ENCODE results near the gene GLCE.

The GLCE gene

GRCh38 chr15:69163141-69163669, 2.8 kb downstream of the GLCE start:
- Histone ChIP-seq H3K4me1 (ENCODE audit: insufficient read depth, low read length, poor library complexity, severe bottlenecking) (peaks cover 14% of the 10 kb centered on the region), H3K4me2 (ENCODE audit: low read depth, low read length, poor library complexity, severe bottlenecking) (peak overlapping the region; percentile 21), H3F3A (ENCODE audit: low read depth) (no peaks in the 10 kb centered on the region), H4K20me1 (ENCODE audit: insufficient read depth, low read length, poor library complexity, severe bottlenecking) (no peaks in the 10 kb centered on the region), H3K9me3 (ENCODE audit: insufficient read depth, low read depth, low read length) (no peaks in the 10 kb centered on the region), H2AFZ (ENCODE audit: low read length) (no peak overlapping the region), H3K27me3 (ENCODE audit: insufficient read depth, low read length, poor library complexity, severe bottlenecking) (no peaks in the 10 kb centered on the region), H3K4me3 (ENCODE audit: low read length, poor library complexity, severe bottlenecking) (no peak overlapping the region), H3K36me3 (ENCODE audit: insufficient read depth, low read length) (no peaks in the 10 kb centered on the region), H3K9ac (ENCODE audit: low read depth, low read length, poor library complexity, severe bottlenecking) (peak overlapping the region; percentile 9), H3K79me2 (ENCODE audit: insufficient read depth, low read length) (no peaks in the 10 kb centered on the region), H3K9me2 (replicated peaks; ENCODE audit: low read depth, low read length) (no peaks in the 10 kb centered on the region)
- TF ChIP-seq CTCF (conservative IDR thresholded peaks at IDR 0.05; ENCODE audit: low read length) (no peak), EZH2phosphoT487 (IDR thresholded peaks at IDR 0.05; ENCODE audit: borderline replicate concordance) (no peak)

- H2AFZ ChIP-seq (ENCODE audit: low read length) = no peak overlapping the region
- TF ChIP-seq EZH2phosphoT487 (IDR thresholded peaks at IDR 0.05; ENCODE audit: borderline replicate concordance) (no peak), CTCF (conservative IDR thresholded peaks at IDR 0.05; ENCODE audit: low read length) (no peak)
- H3K4me3 ChIP-seq (ENCODE audit: low read length, poor library complexity, severe bottlenecking) = no peak overlapping the region
- no peaks in the 10 kb centered on the region for H3K79me2 ChIP-seq (ENCODE audit: insufficient read depth, low read length)
- peaks cover 14% of the 10 kb centered on the region for H3K4me1 ChIP-seq (ENCODE audit: insufficient read depth, low read length, poor library complexity, severe bottlenecking)
- H3K4me2 ChIP-seq (ENCODE audit: low read depth, low read length, poor library complexity, severe bottlenecking) = peak overlapping the region; percentile 0
- no peak overlapping the region for H3K9ac ChIP-seq (ENCODE audit: low read depth, low read length, poor library complexity, severe bottlenecking)
- no peaks in the 10 kb centered on the region for H3F3A ChIP-seq (ENCODE audit: low read depth)
- no peaks in the 10 kb centered on the region for H3K9me3 ChIP-seq (ENCODE audit: insufficient read depth, low read depth, low read length)
- H4K20me1 ChIP-seq (ENCODE audit: insufficient read depth, low read length, poor library complexity, severe bottlenecking) = no peaks in the 10 kb centered on the region
- H3K9me2 ChIP-seq (replicated peaks; ENCODE audit: low read depth, low read length) = no peaks in the 10 kb centered on the region
- H3K27me3 ChIP-seq (ENCODE audit: insufficient read depth, low read length, poor library complexity, severe bottlenecking) = no peaks in the 10 kb centered on the region
- H3K36me3 ChIP-seq (ENCODE audit: insufficient read depth, low read length) = no peaks in the 10 kb centered on the region
Observed at GRCh38 chr15:69164807-69165636, 4.6 kb downstream of the GLCE start.

- TF ChIP-seq CTCF (conservative IDR thresholded peaks at IDR 0.05; ENCODE audit: low read length) (no peak), EZH2phosphoT487 (IDR thresholded peaks at IDR 0.05; ENCODE audit: borderline replicate concordance) (no peak)
- Histone ChIP-seq H4K20me1 (ENCODE audit: insufficient read depth, low read length, poor library complexity, severe bottlenecking) (no peaks in the 10 kb centered on the region), H3K9ac (ENCODE audit: low read depth, low read length, poor library complexity, severe bottlenecking) (no peak overlapping the region), H3K79me2 (ENCODE audit: insufficient read depth, low read length) (no peaks in the 10 kb centered on the region), H3K4me3 (ENCODE audit: low read length, poor library complexity, severe bottlenecking) (no peak overlapping the region), H3K9me2 (replicated peaks; ENCODE audit: low read depth, low read length) (no peaks in the 10 kb centered on the region), H3K36me3 (ENCODE audit: insufficient read depth, low read length) (no peaks in the 10 kb centered on the region), H3K4me2 (ENCODE audit: low read depth, low read length, poor library complexity, severe bottlenecking) (no peak overlapping the region), H3K4me1 (ENCODE audit: insufficient read depth, low read length, poor library complexity, severe bottlenecking) (peaks cover 14% of the 10 kb centered on the region), H3K9me3 (ENCODE audit: insufficient read depth, low read depth, low read length) (no peaks in the 10 kb centered on the region), H2AFZ (ENCODE audit: low read length) (no peak overlapping the region), H3F3A (ENCODE audit: low read depth) (0 out of 2 replicates have a peak, but pooled peaks cover 2% of the 10 kb centered on the region), H3K27me3 (ENCODE audit: insufficient read depth, low read length, poor library complexity, severe bottlenecking) (no peaks in the 10 kb centered on the region)
Observed at GRCh38 chr15:69165637-69166025, 5.2 kb downstream of the GLCE start.
